NCI-H82 (cell line): ENCODE results near the gene CSNK2A1.
"Not testable (repeated sequence)": the region's sequence is repeated elsewhere in the genome, so short reads cannot be mapped to it uniquely, and the experiment has no call there.

Source experiments
- DNase-seq: peaks from one replicate; lab custom pipeline; 2025; lab: John Stamatoyannopoulos, UW

CSNK2A1 gene

GRCh38 chr20:543369-544152 lies at the start of gene CSNK2A1:
Gene CSNK2A1, minus strand, starts transcription at chr20:543790. Its CDS starts 35,239 bp downstream, at chr20:508551.
- peak; percentile 98 for DNase-seq

GRCh38 chr20:592506-592905 lies 48.9 kb upstream of the CSNK2A1 start:
- DNase-seq: no peak

DNA sequence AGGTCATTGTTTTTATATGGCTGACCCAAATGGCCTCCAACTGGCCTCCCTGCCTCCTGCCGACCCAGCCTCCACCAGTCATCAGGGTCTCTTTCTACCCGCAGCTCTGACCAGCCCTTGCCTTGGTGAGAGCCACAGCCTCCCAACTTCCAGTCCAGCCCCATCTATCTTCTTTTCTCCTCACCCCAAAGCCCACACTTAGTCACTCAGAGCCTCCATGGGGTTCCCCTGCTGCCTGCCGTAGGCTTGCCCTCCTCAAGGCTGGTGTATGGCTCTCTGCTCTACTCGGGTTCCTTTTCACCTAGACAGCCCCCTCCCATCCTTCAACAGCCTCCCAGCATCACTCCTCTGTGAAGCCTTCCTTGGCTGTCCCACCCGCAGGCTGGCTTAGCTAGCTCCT lies 48.4 kb upstream of the CSNK2A1 start:
- DNase-seq: no peak

DNA sequence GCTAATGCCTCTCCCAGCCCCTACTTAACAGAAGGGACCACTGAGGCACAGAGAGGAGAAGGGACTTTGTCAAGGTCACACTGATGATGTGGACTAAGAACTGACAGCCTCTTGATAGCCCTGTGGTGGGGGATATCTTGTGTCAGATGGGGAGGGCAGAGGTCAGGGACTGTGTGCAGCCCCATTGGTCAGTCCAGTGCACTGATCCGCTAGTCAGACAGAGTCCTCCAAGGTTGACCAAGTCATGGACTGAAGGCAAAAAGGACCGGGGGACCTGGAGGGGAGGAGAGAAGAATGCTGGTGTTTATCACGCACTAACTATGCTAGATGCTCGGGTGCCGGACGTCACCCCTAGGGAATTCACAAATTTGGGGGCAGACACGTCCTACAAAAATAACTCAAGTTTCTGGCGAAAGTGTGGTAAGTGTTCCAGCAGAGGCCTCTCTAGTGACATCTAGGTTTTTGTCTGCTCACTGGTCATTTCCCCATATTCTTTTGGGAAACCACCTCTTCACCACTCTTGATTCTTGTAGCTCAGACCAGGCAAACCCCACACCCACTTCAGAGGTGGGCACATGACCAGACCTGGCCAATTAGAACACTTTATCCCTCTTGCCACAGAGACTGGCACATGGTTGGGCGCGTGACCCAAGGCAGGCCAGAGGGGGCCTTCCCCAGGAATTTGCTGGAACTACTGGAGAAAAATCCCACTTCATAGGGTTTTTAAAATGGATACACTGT lies 45.5 kb upstream of the CSNK2A1 start:
- DNase-seq: peak; percentile 18

GRCh38 chr20:588476-588875 lies 44.9 kb upstream of the CSNK2A1 start:
- DNase-seq: no peak

GRCh38 chr20:584971-585301 lies 41.3 kb upstream of the CSNK2A1 start:
- no peak for DNase-seq

DNA sequence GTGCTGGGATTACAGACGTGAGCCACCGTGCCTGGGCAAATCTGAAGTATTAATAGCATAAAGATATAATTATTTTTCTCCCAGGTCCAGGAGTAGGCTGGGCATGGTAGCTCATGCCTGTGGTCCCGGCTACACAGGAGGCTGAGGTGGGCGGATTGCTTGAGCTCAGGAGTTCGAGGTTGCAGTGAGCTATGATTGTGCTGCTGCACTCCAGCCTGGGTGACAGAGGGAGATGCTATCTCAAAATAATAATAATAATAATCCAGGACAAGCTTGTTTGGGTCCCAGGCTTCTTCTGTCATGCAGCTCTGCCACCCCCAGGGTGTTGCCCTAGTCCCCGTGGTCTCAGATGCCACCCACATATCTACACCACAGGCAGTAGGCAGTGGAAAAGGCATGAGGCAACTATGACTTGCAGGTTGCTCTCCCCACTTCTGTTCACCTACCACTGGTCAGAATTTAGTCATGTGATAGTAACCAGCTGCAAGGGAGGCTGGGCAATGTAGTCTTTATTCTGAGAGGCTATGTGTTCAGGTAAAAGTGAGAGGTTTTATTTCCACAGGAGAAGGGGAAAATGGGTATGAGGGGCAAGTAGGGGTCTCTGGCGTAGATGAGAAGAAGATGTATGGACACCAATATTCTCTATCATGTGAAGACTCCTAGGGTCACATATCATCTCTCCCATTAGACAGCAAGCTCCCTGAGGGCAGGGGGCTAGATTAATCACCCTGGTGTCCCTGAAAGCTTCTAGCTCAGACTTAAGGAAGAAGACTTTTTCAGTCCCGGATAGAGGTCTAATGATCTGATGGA lies 40.8 kb upstream of the CSNK2A1 start:
- DNase-seq: peak; percentile 60

DNA sequence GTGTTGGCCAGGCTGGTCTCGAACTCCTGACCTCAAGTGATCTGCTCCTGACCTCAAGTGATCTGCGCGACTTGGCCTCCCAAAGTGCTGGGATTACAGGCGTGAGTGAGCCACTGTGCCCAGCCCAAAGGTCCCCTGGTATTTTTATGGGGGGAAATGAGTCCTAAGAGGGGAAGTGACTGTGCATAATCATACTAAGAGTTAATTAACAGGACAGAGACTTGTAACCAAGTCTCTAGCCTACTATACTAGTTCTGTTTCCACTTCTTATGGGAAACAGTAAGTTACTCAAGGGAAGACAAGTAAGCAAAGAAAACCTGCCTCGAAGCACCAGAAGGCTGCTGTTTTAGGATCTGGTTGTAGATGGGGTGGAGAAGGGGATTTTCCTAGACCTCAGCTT lies 38.6 kb upstream of the CSNK2A1 start:
- DNase-seq: no peak

DNA sequence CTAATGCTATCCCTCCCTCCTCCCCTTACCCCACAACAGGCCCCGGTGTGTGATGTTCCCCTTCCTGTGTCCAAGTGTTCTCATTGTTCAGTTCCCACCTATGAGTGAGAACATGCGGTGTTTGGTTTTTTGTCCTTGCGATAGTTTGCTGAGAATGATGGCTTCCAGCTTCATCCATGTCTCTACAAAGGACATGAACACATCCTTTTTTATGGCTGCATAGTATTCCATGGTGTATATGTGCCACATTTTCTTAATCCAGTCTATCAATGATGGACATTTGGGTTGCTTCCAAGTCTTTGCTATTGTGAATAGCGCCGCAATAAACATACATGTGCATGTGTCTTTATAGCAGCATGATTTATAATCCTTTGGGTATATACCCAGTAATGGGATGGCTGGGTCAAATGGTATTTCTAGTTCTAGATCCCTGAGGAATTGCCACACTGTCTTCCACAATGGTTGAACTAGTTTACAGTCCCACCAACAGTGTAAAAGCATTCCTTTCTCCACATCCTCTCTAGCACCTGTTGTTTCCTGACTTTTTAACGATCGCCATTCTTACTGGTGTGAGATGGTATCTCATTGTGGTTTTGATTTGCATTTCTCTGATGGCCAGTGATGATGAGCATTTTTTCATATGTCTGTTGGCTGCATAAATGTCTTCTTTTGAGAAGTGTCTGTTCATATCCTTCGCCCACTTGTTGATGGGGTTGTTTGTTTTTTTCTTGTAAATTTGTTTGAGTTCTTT lies 35.5 kb upstream of the CSNK2A1 start:
- DNase-seq: not testable (repeated sequence)

GRCh38 chr20:577167-577791 lies 33.7 kb upstream of the CSNK2A1 start:
- peak; percentile 99 for DNase-seq

DNA sequence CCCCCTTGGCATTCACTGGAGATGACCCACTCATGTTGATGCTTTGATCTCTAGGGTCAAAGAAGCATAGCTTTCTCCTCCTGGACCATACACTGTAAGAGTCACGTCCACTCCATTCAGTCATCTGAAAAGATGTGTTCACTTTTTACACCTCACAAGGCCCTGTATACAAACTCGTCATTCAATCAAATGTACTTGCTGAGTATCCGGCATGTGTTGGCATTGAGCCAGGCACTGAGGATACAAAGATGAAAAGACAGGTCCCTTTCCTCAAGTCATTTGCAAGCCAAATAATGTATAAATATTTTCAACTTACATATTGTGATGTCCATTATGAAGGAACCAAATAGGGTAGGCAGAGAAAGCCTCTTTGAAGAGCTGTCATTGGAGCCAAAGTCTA lies 32.6 kb upstream of the CSNK2A1 start:
- peak; percentile 33 for DNase-seq

GRCh38 chr20:575230-575629 lies 31.6 kb upstream of the CSNK2A1 start:
- no peak for DNase-seq

- peak; percentile 91 for DNase-seq
These were observed 30.8 kb upstream of the CSNK2A1 start for GRCh38 chr20:574297-574942.

- no peak for DNase-seq
These were observed 30.1 kb upstream of the CSNK2A1 start for GRCh38 chr20:573414-574296.

DNA sequence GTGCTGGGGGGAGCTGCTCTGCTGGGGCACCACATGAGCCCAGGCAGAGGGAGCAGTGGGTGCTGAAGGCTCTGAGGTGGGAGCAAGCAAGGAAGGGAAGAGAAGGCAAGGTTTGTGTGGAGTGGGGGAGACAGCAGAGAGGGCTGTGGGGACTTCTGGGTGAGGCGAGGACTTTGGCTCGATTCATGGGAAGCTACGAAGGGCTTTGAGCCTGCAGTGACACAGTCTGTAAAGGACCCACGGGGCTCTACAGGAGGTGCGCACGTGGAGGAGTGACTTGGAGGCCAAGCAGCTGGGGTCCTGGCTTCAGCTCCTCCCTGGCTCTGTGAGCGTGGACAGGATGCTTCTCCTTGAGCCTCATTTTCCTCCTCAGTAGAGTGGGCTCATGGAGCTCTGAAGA lies 29.1 kb upstream of the CSNK2A1 start:
- DNase-seq: no peak

DNA sequence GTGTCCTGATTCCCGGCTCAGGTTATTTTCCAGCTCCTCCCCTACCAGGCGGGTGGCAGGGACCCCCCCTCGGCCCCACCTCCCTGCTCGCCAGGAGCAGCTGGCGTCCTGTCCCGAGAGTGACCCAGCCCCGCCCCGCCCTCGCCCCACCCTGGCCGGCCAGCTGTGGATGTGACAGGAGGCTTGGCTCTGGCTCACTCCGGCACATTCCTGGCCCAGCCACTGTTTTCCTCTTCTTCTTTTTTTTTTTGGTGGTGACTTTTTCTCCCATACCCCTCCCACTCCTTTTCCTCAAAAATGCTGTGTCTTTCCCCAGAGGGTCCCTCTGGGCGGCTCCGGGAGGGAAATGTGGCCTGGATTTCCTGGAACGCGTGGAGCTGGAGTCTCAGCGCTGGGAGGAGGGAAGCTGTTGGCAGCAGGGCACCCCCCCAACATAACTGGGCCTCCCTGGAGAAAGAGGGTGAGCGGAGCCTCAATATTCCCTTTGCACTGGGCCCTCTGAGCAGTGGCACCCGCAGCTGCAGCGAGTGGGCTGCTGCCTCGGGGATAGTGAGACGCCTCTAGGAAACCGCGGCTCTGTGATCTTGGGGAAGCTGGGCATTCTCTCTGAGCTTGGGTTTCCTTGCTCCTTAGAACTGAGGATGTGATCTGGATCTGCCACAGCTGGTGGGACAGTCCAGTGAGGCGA lies 28.3 kb upstream of the CSNK2A1 start:
- peak; percentile 87 for DNase-seq

DNA sequence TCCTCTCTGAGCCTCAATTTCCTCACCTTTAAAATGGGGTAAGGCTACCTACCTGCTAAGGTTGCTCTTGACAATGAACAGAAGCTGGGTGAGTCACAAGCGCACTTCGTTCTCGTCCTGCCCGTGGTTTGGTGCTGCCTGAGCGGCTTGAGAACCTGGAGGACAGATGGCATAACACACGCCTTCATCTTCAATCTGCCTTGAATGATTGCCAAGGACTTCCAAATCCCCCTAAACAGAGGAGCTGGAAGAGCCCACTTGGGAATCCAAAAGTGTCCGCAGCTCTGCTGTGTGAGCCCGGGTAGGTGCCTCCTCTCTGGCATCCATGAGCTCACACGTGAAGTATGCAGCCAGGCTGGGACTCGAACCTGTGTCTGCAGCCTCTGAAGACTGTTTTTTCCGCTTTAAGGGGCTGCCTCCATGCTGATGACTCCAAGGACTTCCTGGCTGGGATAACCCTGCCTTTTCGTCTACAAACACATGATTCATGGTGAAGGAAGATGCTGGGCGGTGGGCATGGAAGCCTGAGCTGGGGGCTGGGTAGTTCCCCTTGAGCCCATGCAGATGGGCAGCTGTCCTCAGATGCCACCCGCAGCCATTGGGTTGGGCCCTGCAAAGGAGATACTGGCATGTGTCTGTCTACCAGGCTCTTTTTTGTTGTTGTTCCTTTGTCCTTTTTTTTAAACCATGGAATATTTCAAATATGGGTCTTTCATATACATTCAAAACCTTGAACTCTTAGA lies 25.3 kb upstream of the CSNK2A1 start:
- DNase-seq: peak; percentile 95

GRCh38 chr20:568097-568652 lies 24.6 kb upstream of the CSNK2A1 start:
- DNase-seq: peak; percentile 88
